NCI-H2081 (cell line): ENCODE measurements around the gene ELMO1.

Experiments
- DNase-seq, 2 experiments: peaks; one replicate each; lab custom pipeline; 2025; lab: John Stamatoyannopoulos, UW

The ELMO1 gene

GRCh38 chr7:37015353-37016034, 433.2 kb downstream of the ELMO1 start:
- DNase-seq = no peak

GRCh38 chr7:37013771-37014170, 434.9 kb downstream of the ELMO1 start:
- DNase-seq = no peak

GRCh38 chr7:37011151-37011890, 437.3 kb downstream of the ELMO1 start:
- no peak for DNase-seq

- no peak for DNase-seq
Measured at GRCh38 chr7:37009125-37009675, 439.5 kb downstream of the ELMO1 start.

GRCh38 chr7:37007691-37008090, 441.0 kb downstream of the ELMO1 start:
- no peak for DNase-seq

- DNase-seq = no peak
Measured at GRCh38 chr7:37007268-37007667, 441.4 kb downstream of the ELMO1 start.

GRCh38 chr7:37006764-37007163, 441.9 kb downstream of the ELMO1 start:
- no peak for DNase-seq

GRCh38 chr7:37000511-37000910, 448.2 kb downstream of the ELMO1 start:
- DNase-seq = no peak

GRCh38 chr7:36999626-37000485, 448.8 kb downstream of the ELMO1 start:
- peak in 1 of 2 experiments; percentile 15 for DNase-seq

GRCh38 chr7:36995776-36996175, 452.9 kb downstream of the ELMO1 start:
- DNase-seq = no peak

GRCh38 chr7:36994456-36995112, 454.1 kb downstream of the ELMO1 start:
- DNase-seq = no peak

GRCh38 chr7:36986948-36987724, 461.5 kb downstream of the ELMO1 start:
- peak; percentile 54 to 61 for DNase-seq

GRCh38 chr7:36986511-36986933, 462.1 kb downstream of the ELMO1 start:
- peak; percentile 74 to 88 for DNase-seq

GRCh38 chr7:36985866-36986400, 462.7 kb downstream of the ELMO1 start:
- DNase-seq = peak; percentile 52 to 81

- DNase-seq = peak; percentile 25 to 58
Measured at GRCh38 chr7:36985316-36985715, 463.3 kb downstream of the ELMO1 start.

- DNase-seq = peak; percentile 40 to 44
Measured at GRCh38 chr7:36984710-36985312, 463.9 kb downstream of the ELMO1 start.

GRCh38 chr7:36984041-36984521, 464.6 kb downstream of the ELMO1 start:
- DNase-seq = no peak

GRCh38 chr7:36982766-36983165, 465.9 kb downstream of the ELMO1 start:
- no peak for DNase-seq

GRCh38 chr7:36979810-36980248, 468.8 kb downstream of the ELMO1 start:
- no peak for DNase-seq

- DNase-seq = no peak
Measured at GRCh38 chr7:36978461-36978860, 470.2 kb downstream of the ELMO1 start.
